GM19025 (cell line): ENCODE results near the gene CYP3A7.
"Not testable (repeated sequence)": the region's sequence is repeated elsewhere in the genome, so short reads cannot be mapped to it uniquely, and the experiment has no call there.

Experiments
- ATAC-seq: cut with Tn5 transposase; IDR thresholded peaks from one replicate; pipeline ENCODE4 v1.9.1; 2021; ENCODE audit warnings: mild to moderate bottlenecking, low read depth, moderate library complexity; ENCODE audit not compliant: unreplicated experiment

Gene CYP3A7

GRCh38 chr7:99742737-99743394 lies 7.9 kb upstream of the CYP3A7 start:
- ATAC-seq: no peak

- ATAC-seq: no peak
Measured at GRCh38 chr7:99741441-99741795, 6.4 kb upstream of the CYP3A7 start.

GRCh38 chr7:99740573-99741440 lies 5.8 kb upstream of the CYP3A7 start:
- ATAC-seq: no peak

- ATAC-seq: no peak
Measured at GRCh38 chr7:99739699-99740572, 4.9 kb upstream of the CYP3A7 start.

- ATAC-seq: no peak
Measured at GRCh38 chr7:99737726-99738125, 2.7 kb upstream of the CYP3A7 start.

GRCh38 chr7:99736667-99737066 lies 1.7 kb upstream of the CYP3A7 start:
- not testable (repeated sequence) for ATAC-seq

- no peak for ATAC-seq
Measured at GRCh38 chr7:99733448-99733847, 1.5 kb downstream of the CYP3A7 start.

- ATAC-seq: no peak
Measured at GRCh38 chr7:99733003-99733402, 2.0 kb downstream of the CYP3A7 start.

- ATAC-seq: no peak
Measured at GRCh38 chr7:99731638-99732374, 3.2 kb downstream of the CYP3A7 start.

- ATAC-seq: no peak
Measured at GRCh38 chr7:99730992-99731391, 4.0 kb downstream of the CYP3A7 start.

GRCh38 chr7:99730238-99730810 lies 4.7 kb downstream of the CYP3A7 start:
- ATAC-seq: no peak

- no peak for ATAC-seq
Measured at GRCh38 chr7:99729486-99730237, 5.3 kb downstream of the CYP3A7 start.

- ATAC-seq: no peak
Measured at GRCh38 chr7:99728615-99729014, 6.4 kb downstream of the CYP3A7 start.

GRCh38 chr7:99723201-99723600 lies 11.8 kb downstream of the CYP3A7 start:
- not testable (repeated sequence) for ATAC-seq

GRCh38 chr7:99720800-99721595 lies 14.0 kb downstream of the CYP3A7 start:
- no peak for ATAC-seq

- ATAC-seq: no peak
Measured at GRCh38 chr7:99719996-99720769, 14.8 kb downstream of the CYP3A7 start.

GRCh38 chr7:99713995-99714570 lies 20.9 kb downstream of the CYP3A7 start:
- ATAC-seq: no peak
